HL-60 (cell line): Measurements from ENCODE around the gene NKX6-2.

Experiments used
- CTCF ChIP-seq: IDR thresholded peaks from one replicate; pipeline ENCODE4 v1.5.1; 2011; ENCODE audit warnings: low read length, control low read depth, inconsistent platforms; ENCODE audit not compliant: insufficient read depth
- GABPA ChIP-seq: IDR thresholded peaks from 2 replicates; pipeline ENCODE4 v1.6.1; 2012; ENCODE audit warnings: low read depth
- POLR2AphosphoS5 ChIP-seq: IDR thresholded peaks from 2 replicates; pipeline ENCODE4 v1.6.1; 2012; ENCODE audit warnings: low read depth
- REST ChIP-seq: IDR thresholded peaks from 2 replicates; pipeline ENCODE4 v1.6.1; 2012; ENCODE audit warnings: low read depth; ENCODE audit not compliant: insufficient replicate concordance
- SPI1 ChIP-seq: IDR thresholded peaks from 2 replicates; pipeline ENCODE4 v1.6.1; 2012; ENCODE audit warnings: low read depth, mild to moderate bottlenecking, borderline replicate concordance

GRCh38 chr10:132820056-132820455 is 34.1 kb upstream of the NKX6-2 start:
- TF ChIP-seq CTCF (no peak), POLR2AphosphoS5 (no peak), GABPA (no peak), REST (no peak), SPI1 (no peak)
